Fibroblast of gingiva (primary cell): ENCODE results near the gene PRKCA.
"Not testable (repeated sequence)": the region's sequence is repeated elsewhere in the genome, so short reads cannot be mapped to it uniquely, and the experiment has no call there.

ENCODE experiments used
- DNase-seq: peaks from one replicate; pipeline ENCODE4 v3.0.0-alpha.2; 2011; ENCODE audit warnings: low read depth

The PRKCA gene

GRCh38 chr17:66489576-66489975, 187.2 kb downstream of the PRKCA start:
- DNase-seq, result not testable (repeated sequence)

DNA sequence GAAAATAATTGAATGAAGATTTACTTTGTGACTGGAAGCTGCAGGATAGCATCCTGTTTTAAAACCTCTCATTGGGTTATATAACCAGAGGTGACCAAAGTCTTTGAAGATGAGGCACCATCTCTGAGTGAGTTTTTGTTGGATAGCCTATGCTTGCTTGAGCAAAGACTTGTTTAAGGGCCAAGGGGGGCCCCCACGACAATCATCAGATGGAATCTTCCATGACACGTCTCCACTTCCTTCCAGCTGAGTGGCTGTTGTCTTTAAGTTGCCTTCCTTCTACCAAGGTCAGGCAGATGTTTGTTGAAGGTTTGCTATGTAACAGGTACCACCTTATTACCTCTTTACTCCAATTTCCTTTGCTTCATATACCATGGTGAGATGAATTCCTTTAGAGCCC, 188.8 kb downstream of the PRKCA start:
- DNase-seq, result no peak

DNA sequence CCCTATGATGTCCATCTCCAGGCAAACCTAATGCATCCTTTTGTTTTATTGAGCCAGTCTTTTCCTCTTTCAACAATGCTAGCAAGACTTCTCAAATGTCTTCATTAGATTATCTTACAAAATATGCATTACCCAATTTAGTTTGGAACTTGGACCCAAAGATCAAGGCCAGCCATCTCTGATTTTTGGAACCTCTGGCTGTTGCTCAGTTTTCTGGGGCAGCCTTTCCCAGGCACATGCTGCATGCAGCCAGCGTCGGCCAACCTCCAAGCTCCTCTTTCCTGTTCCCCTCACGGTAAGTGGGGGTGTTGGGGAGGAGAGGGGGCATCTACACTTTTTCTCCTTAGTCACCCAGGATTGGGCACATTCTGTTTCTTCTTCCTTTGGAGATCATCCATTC, 189.3 kb downstream of the PRKCA start:
- DNase-seq, result no peak

DNA sequence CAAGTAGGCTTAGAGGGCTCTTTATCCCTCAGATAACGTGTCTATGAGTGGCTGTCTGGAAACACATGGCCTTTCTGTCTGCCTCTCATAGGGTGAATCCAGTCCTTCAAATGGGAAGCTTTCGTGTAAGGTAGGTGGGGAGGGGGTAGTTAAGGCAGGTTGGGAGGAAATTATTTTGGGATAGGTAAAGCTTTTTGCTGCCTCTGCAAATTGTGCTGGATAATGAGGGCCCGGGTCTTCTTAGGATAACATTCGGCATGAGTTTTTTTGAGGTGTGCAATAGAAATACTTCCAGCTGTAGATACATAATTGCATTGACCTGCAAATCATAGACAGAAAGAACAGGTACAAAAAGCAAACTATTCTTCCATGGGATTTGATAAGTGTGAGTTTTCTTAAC, 189.7 kb downstream of the PRKCA start:
- DNase-seq, result no peak

DNA sequence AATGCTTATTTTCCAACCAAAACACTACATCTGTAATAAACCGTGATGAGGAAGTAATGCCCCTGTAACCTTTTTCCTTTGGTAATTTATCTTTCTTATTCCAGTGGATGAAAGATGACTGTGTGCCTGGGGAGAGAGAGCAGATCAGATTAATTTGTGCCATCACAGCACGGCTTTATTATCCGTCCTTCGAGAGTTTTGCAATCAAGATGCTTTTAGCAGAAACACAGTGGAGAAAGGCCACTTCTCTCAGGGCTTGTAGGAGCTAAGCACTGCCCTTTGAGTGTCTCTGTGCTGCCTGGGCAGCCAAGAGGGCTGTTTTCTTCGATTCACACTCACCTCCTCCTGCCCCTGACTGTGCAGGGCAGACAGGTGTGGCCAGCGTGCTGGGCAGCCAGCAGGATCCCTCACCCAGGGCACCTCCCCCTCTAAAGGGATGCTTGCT, 190.2 kb downstream of the PRKCA start:
- DNase-seq, result peak; percentile 53

- DNase-seq, result peak; percentile 79
These were observed 191.0 kb downstream of the PRKCA start for GRCh38 chr17:66493283-66494019.

DNA sequence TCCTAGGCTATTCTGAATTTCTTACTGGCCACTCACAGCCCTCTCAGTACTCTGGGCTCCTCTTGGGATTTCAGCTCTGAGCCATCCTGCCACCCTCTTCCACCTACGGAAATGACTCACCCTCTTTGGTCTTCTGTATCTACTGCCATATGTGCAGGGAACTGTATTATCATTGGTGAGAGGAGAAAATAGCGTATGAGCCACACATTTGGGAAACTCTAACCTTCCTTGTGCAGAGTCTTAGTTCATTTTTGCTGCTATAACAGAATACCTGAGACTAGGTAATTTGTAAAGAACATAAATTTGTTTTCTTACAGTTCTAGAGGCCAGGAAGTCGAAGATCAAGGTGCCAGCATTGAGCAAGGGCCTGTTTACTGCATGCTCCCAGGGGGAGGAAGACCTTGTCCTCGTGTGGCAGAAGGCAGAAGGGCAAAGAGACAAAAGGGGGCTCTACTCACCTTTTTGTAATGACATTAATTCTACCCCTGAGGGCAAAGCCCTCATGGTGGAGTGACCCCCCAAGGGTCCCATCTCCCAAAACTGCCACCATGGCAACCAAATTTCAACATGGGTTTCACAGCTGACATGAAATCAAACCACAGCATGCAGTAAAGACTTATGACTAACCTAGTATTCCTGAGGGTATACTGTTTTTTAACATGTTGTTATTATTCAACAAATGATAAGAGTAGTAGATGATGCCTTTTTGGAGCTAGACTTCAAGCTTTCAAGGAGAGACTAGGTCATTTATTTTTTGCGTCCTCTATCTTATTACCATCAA, 191.8 kb downstream of the PRKCA start:
- DNase-seq, result peak; percentile 82

DNA sequence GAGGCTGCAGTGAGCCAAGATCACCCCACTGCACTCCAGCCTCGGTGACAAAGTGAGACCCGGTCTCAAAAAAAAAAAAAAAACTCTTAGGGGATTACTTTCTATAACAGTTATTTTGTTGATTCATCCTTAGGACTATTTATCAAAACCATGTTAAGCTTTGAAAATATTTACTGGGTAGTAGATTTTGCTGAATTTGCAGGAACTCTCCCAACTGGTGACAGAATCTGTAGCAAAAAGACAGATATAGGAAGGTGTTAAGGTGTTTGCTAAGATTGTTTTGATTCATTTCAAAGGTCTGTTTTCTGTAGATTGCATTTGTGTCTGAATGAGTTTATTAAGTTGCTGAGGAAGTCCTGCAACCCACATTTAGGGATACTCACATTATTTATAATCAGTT, 192.6 kb downstream of the PRKCA start:
- DNase-seq, result no peak

DNA sequence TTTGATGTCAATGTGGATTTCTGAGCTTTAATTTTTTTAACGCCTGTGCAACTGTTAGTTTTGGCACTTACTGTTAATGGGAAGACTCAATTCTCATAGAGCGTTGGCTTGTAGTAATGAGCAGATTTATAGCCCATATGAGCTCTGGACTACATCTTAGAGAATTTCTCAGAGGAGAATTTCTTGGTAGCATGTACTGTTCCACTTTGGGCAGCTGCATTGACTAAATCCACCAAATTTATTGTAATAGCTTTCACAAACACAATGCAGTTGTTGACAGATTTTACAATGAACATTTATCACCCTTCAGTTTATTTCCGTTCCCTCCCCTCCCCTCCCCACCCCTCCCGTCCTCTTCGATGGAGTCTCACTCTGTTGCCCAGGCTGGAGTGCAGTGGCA, 193.9 kb downstream of the PRKCA start:
- no peak for DNase-seq

DNA sequence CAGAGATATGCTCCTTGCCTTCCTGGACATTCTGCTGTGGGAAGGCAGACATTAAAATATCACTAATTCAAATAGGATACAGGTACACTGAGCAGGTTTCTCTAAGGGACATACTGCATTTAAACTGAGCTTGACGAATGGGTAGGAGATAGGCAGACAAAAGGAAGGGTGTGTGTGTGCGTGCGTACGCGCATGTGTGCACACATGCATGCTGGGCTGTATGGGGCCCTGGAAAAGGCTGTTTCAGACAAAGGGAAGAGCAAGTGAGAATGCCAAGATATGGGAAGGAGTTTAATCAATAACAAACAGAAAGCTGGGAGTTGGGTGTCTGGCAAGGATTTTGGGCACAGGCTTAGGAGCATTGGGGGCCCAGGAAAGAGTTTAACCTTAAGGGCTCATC, 196.2 kb downstream of the PRKCA start:
- DNase-seq, result no peak

- DNase-seq, result no peak
These were observed 204.2 kb downstream of the PRKCA start for GRCh38 chr17:66506641-66507040.

GRCh38 chr17:66507103-66507923, 204.9 kb downstream of the PRKCA start:
- peak; percentile 74 for DNase-seq

- peak; percentile 52 for DNase-seq
These were observed 205.8 kb downstream of the PRKCA start for GRCh38 chr17:66507982-66508760.

DNA sequence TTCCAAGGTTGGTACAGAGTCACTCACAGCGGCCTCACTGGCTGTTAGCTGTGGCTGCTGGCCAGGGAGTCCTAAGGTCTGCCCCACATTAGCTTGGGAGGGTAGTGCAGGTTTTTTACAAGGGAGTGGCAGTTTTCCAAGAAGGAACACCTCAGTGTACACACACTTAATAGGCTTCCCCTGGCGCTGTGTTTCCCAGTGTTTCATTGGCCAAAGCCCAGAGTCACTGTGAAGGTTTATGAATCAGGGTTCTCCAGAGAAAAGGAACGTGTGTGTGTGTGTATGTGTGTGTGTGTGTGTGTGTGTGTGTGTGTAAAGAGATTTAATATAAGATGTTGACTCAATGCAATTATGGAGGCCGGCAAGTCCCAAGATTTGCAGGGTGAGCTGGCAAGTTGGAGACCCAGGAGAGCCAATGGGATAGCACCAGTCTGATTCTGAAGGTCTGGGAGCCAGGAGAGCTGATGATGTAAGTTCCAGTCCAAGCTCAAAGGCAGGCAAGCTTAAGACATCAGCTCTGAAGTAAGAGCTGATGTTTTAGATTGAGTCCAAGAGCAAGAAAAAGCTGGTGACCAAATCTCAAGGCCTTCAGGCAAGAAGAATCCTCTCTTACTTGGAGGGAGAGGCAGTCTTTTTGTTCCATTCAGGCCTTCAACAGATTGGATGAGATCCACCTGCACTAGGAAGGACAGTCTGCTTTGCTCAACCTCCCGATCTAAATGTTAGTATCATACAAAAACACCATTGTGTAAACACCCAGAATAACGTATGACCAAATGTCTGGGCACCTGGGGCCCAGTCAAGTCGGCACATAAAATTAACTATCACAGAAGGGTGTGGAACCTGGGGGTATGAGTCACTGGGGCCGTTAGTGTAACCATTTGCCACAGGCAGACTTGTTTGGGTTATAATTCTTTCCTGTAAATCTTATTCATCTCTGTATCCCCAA, 206.8 kb downstream of the PRKCA start:
- DNase-seq, result peak; percentile 86

- DNase-seq, result no peak
These were observed 207.5 kb downstream of the PRKCA start for GRCh38 chr17:66509926-66510325.

- DNase-seq, result no peak
These were observed 208.7 kb downstream of the PRKCA start for GRCh38 chr17:66511135-66511534.

DNA sequence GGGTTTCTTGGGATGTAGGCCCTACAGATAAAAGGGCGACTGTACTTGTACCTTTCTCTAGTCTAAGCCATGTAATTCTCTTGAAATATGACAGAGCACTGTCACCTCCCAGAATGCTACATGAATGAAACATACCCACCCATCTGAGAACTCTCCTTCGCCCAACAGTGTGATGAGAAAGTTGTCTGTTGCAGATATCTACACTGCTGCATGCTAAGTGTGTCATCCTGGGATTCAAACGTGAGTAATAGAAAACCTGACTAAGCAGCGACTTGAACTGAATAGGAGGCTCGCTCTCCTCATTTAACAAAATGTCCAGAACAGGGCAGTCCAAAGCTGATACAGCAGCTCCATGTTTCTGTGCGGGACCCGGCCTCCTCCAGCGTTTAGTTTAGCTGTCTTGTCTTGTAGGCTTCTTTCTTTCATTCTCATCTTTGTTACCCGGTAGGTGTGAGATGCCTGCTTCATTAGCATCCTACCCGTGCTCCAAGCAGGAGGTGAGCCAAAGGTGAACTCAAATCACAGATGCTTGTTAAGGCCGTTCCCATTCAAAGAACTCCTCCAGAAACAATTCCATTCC, 211.9 kb downstream of the PRKCA start:
- DNase-seq, result no peak

- no peak for DNase-seq
These were observed 213.6 kb downstream of the PRKCA start for GRCh38 chr17:66515974-66516373.

DNA sequence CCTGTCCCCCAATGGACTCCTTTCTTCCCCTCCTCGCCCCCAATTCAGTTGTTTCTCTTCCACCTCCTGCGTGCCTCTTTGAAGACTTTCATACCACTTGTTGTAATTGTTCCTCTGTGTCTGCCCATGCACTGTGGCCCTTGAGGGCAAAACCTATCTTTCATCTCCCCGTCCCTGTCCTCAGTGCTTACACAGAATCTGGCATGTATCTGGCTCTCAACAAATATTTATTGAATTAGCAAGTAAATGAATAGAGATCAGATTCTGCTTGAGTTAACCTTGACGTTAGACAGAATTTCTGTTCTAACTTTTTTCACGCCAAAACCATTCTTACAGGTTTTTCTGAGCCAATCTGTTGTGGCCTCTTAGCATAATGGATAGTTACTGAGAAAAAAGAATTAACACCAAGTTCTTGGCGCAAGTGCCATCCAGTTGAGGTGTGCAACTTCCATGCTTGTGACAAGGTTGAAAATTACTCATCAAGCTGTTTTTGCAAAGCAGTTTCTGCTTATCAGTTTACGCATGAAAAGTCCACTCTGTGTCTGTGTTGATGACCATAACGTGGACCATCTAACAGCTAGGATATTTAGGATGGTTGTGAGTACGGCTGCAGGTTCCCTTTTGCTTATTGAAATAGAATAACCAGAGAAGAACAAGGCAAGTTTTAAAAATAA, 215.1 kb downstream of the PRKCA start:
- no peak for DNase-seq

GRCh38 chr17:66518108-66518507, 215.7 kb downstream of the PRKCA start:
- DNase-seq, result no peak
